Calu3 (cell line): ENCODE data around the gene METAP1D. TPM values are rescaled to one million over a fixed set of nuclear protein-coding genes. Genes with fewer than 3 reads are reported as not detected.
"Not testable (repeated sequence)": the region's sequence is repeated elsewhere in the genome, so short reads cannot be mapped to it uniquely, and the experiment has no call there.

Source experiments
- BruUV-seq: library from RNA; stranded (reverse); fragments of 400-500 nt; replicated peaks from 2 replicates; lab custom pipeline; 2021; lab: Mats Ljungman, UMichigan
- CTCF ChIA-PET: fragments of 300-600 bp; sonication (Branson Sonifier 250); formaldehyde crosslinking; loops from one replicate; lab custom pipeline; 2022; ENCODE audit warnings: antibody characterized with exemption; lab: Charles Lee
- DNase-seq: peaks from one replicate; pipeline ENCODE4 v3.0.0; 2022
- H3K27ac Mint-ChIP-seq: one replicate; pipeline ENCODE4 v1.8.0; 2022; ENCODE audit warnings: mixed read lengths; ENCODE audit not compliant: unreplicated experiment
- H3K27me3 Mint-ChIP-seq: one replicate; pipeline ENCODE4 v1.8.0; 2022; ENCODE audit warnings: mixed read lengths; ENCODE audit not compliant: unreplicated experiment
- H3K36me3 Mint-ChIP-seq: one replicate; pipeline ENCODE4 v1.8.0; 2022; ENCODE audit warnings: mild to moderate bottlenecking, moderate library complexity, mixed read lengths; ENCODE audit not compliant: insufficient read depth, unreplicated experiment
- H3K4me1 Mint-ChIP-seq: one replicate; pipeline ENCODE4 v1.8.0; 2022; ENCODE audit warnings: mild to moderate bottlenecking, low read depth, mixed read lengths; ENCODE audit not compliant: unreplicated experiment
- H3K4me3 Mint-ChIP-seq: one replicate; pipeline ENCODE4 v1.8.0; 2022; ENCODE audit warnings: mild to moderate bottlenecking, low read depth, moderate library complexity, mixed read lengths; ENCODE audit not compliant: unreplicated experiment
- H3K9me3 Mint-ChIP-seq: one replicate; pipeline ENCODE4 v1.8.0; 2022; ENCODE audit warnings: low read depth, mixed read lengths; ENCODE audit not compliant: unreplicated experiment
- CTCF ChIP-seq: fragments of 200-600 bp; IDR thresholded peaks from one replicate; pipeline ENCODE4 v1.8.0; 2022; ENCODE audit warnings: antibody characterized with exemption; ENCODE audit not compliant: unreplicated experiment
- intact Hi-C: fragments of 100-400 bp; cut with micrococcal nuclease; formaldehyde crosslinking; loops from one replicate; pipeline ENCODE4 v1.10.0; 2022; ENCODE audit not compliant: unreplicated experiment
- total RNA-seq: library from RNA; stranded (reverse); gene quantifications from 2 replicates; pipeline ENCODE4 v1.2.3, GENCODE V29; 2022

METAP1D gene
- total RNA-seq, 1 experiment from 2014 or later: 11.0 TPM

GRCh38 chr2:172062402-172063004, 62.8 kb downstream of the METAP1D start:
- no peak for TF ChIP-seq CTCF
- no peaks in the 10 kb centered on the region for H3K9me3 Mint-ChIP-seq
- no peaks in the 10 kb centered on the region for H3K4me1 Mint-ChIP-seq
- no peak overlapping the region for H3K4me3 Mint-ChIP-seq
- DNase-seq: no peak
- intact Hi-C loops: no loop called here
- no peaks in the 10 kb centered on the region for H3K36me3 Mint-ChIP-seq
- no TSS peak for BruUV-seq
- H3K27me3 Mint-ChIP-seq: no peaks in the 10 kb centered on the region
- H3K27ac Mint-ChIP-seq: no peak overlapping the region
- CTCF ChIA-PET: no interaction called here

- Mint-ChIP-seq H3K27ac (no peak overlapping the region), H3K4me1 (no peaks in the 10 kb centered on the region), H3K9me3 (no peaks in the 10 kb centered on the region), H3K27me3 (no peaks in the 10 kb centered on the region), H3K36me3 (no peaks in the 10 kb centered on the region), H3K4me3 (no peak overlapping the region)
- DNase-seq: no peak
- intact Hi-C loops: no loop called here
- CTCF ChIA-PET: no interaction called here
- BruUV-seq: no TSS peak
- TF ChIP-seq CTCF: no peak
These were observed 63.7 kb downstream of the METAP1D start for GRCh38 chr2:172063446-172063845.

- no peaks in the 10 kb centered on the region for H3K36me3 Mint-ChIP-seq
- no peak for DNase-seq
- H3K4me1 Mint-ChIP-seq: no peaks in the 10 kb centered on the region
- no peaks in the 10 kb centered on the region for H3K27me3 Mint-ChIP-seq
- BruUV-seq: no TSS peak
- no peak overlapping the region for H3K27ac Mint-ChIP-seq
- CTCF ChIA-PET: no interaction called here
- H3K4me3 Mint-ChIP-seq: no peak overlapping the region
- intact Hi-C loops: no loop called here
- no peak for TF ChIP-seq CTCF
- no peaks in the 10 kb centered on the region for H3K9me3 Mint-ChIP-seq
These were observed 65.4 kb downstream of the METAP1D start for GRCh38 chr2:172065111-172065510.

GRCh38 chr2:172066394-172066886, 66.7 kb downstream of the METAP1D start:
- Mint-ChIP-seq H3K27me3 (no peaks in the 10 kb centered on the region), H3K9me3 (no peaks in the 10 kb centered on the region), H3K36me3 (no peaks in the 10 kb centered on the region), H3K4me1 (no peaks in the 10 kb centered on the region), H3K4me3 (no peak overlapping the region), H3K27ac (no peak overlapping the region)
- BruUV-seq: no TSS peak
- no peak for DNase-seq
- CTCF ChIA-PET: no interaction called here
- no peak for TF ChIP-seq CTCF
- intact Hi-C loops: no loop called here

GRCh38 chr2:172067905-172068304, 68.2 kb downstream of the METAP1D start:
- H3K36me3 Mint-ChIP-seq, CTCF ChIA-PET, DNase-seq, H3K9me3 Mint-ChIP-seq, BruUV-seq, H3K4me3 Mint-ChIP-seq, H3K27me3 Mint-ChIP-seq, H3K4me1 Mint-ChIP-seq, intact Hi-C loops, H3K27ac Mint-ChIP-seq: not testable (repeated sequence)
